ENCODE measurements around the gene ARHGEF33.
"Not testable (repeated sequence)": the region's sequence is repeated elsewhere in the genome, so short reads cannot be mapped to it uniquely, and the experiment has no call there.

The ARHGEF33 gene

GRCh38 chr2:38936516-38936915, 46.8 kb downstream of the ARHGEF33 start:
- not testable (repeated sequence) for H3K9me3 ChIP-seq (ENCODE audit: control insufficient read depth in 2 of 2, low read length in 2 of 2); H3K9ac ChIP-seq (ENCODE audit: low read length in 2 of 2); H3K4me1 ChIP-seq (ENCODE audit: control insufficient read depth, insufficient read depth, low read length); H3K27ac ChIP-seq (ENCODE audit: low read length); H3K4me3 ChIP-seq (ENCODE audit: low read length in 2 of 2); H3K27me3 ChIP-seq (ENCODE audit: control insufficient read depth in 1 of 2, insufficient read depth in 2 of 2, low read length in 2 of 2); H3K36me3 ChIP-seq (ENCODE audit: control insufficient read depth in 2 of 2, insufficient read depth in 2 of 2, low read length in 2 of 2)

GRCh38 chr2:38937548-38937947, 47.9 kb downstream of the ARHGEF33 start:
- Histone ChIP-seq H3K4me3 (ENCODE audit: low read length in 2 of 2) (no peak overlapping the region), H3K36me3 (ENCODE audit: control insufficient read depth in 2 of 2, insufficient read depth in 2 of 2, low read length in 2 of 2) (no peaks in the 10 kb centered on the region), H3K27ac (ENCODE audit: low read length) (no peak overlapping the region), H3K9me3 (ENCODE audit: control insufficient read depth in 2 of 2, low read length in 2 of 2) (no peaks in the 10 kb centered on the region), H3K9ac (ENCODE audit: low read length in 2 of 2) (no peak overlapping the region), H3K4me1 (ENCODE audit: control insufficient read depth, insufficient read depth, low read length) (no peaks in the 10 kb centered on the region), H3K27me3 (ENCODE audit: control insufficient read depth in 1 of 2, insufficient read depth in 2 of 2, low read length in 2 of 2) (no peaks in the 10 kb centered on the region)

- no peaks in the 10 kb centered on the region for H3K9me3 ChIP-seq (ENCODE audit: control insufficient read depth in 2 of 2, low read length in 2 of 2)
- H3K36me3 ChIP-seq (ENCODE audit: control insufficient read depth in 2 of 2, insufficient read depth in 2 of 2, low read length in 2 of 2): no peaks in the 10 kb centered on the region
- H3K4me1 ChIP-seq (ENCODE audit: control insufficient read depth, insufficient read depth, low read length): no peaks in the 10 kb centered on the region
- no peak overlapping the region for H3K27ac ChIP-seq (ENCODE audit: low read length)
- H3K4me3 ChIP-seq (ENCODE audit: low read length in 2 of 2): no peak overlapping the region
- no peaks in the 10 kb centered on the region for H3K27me3 ChIP-seq (ENCODE audit: control insufficient read depth in 1 of 2, insufficient read depth in 2 of 2, low read length in 2 of 2)
- no peak overlapping the region for H3K9ac ChIP-seq (ENCODE audit: low read length in 2 of 2)
Measured at GRCh38 chr2:38940746-38941145, 51.1 kb downstream of the ARHGEF33 start.

GRCh38 chr2:38943784-38944183, 54.1 kb downstream of the ARHGEF33 start:
- H3K36me3 ChIP-seq (ENCODE audit: control insufficient read depth in 2 of 2, insufficient read depth in 2 of 2, low read length in 2 of 2): no peaks in the 10 kb centered on the region
- H3K9ac ChIP-seq (ENCODE audit: low read length in 2 of 2): no peak overlapping the region
- no peak overlapping the region for H3K27ac ChIP-seq (ENCODE audit: low read length)
- H3K4me3 ChIP-seq (ENCODE audit: low read length in 2 of 2): no peak overlapping the region
- no peaks in the 10 kb centered on the region for H3K27me3 ChIP-seq (ENCODE audit: control insufficient read depth in 1 of 2, insufficient read depth in 2 of 2, low read length in 2 of 2)
- H3K4me1 ChIP-seq (ENCODE audit: control insufficient read depth, insufficient read depth, low read length): no peaks in the 10 kb centered on the region
- no peaks in the 10 kb centered on the region for H3K9me3 ChIP-seq (ENCODE audit: control insufficient read depth in 2 of 2, low read length in 2 of 2)

- H3K9ac ChIP-seq (ENCODE audit: low read length in 2 of 2): no peak overlapping the region
- H3K4me1 ChIP-seq (ENCODE audit: control insufficient read depth, insufficient read depth, low read length): no peaks in the 10 kb centered on the region
- no peak overlapping the region for H3K27ac ChIP-seq (ENCODE audit: low read length)
- H3K4me3 ChIP-seq (ENCODE audit: low read length in 2 of 2): no peak overlapping the region
- H3K27me3 ChIP-seq (ENCODE audit: control insufficient read depth in 1 of 2, insufficient read depth in 2 of 2, low read length in 2 of 2): no peaks in the 10 kb centered on the region
- no peaks in the 10 kb centered on the region for H3K9me3 ChIP-seq (ENCODE audit: control insufficient read depth in 2 of 2, low read length in 2 of 2)
- no peaks in the 10 kb centered on the region for H3K36me3 ChIP-seq (ENCODE audit: control insufficient read depth in 2 of 2, insufficient read depth in 2 of 2, low read length in 2 of 2)
Measured at GRCh38 chr2:38945372-38945771, 55.7 kb downstream of the ARHGEF33 start.

- H3K9me3 ChIP-seq (ENCODE audit: control insufficient read depth in 2 of 2, low read length in 2 of 2): no peaks in the 10 kb centered on the region
- H3K36me3 ChIP-seq (ENCODE audit: control insufficient read depth in 2 of 2, insufficient read depth in 2 of 2, low read length in 2 of 2): no peaks in the 10 kb centered on the region
- no peak overlapping the region for H3K4me3 ChIP-seq (ENCODE audit: low read length in 2 of 2)
- H3K4me1 ChIP-seq (ENCODE audit: control insufficient read depth, insufficient read depth, low read length): no peaks in the 10 kb centered on the region
- no peak overlapping the region for H3K27ac ChIP-seq (ENCODE audit: low read length)
- no peaks in the 10 kb centered on the region for H3K27me3 ChIP-seq (ENCODE audit: control insufficient read depth in 1 of 2, insufficient read depth in 2 of 2, low read length in 2 of 2)
- H3K9ac ChIP-seq (ENCODE audit: low read length in 2 of 2): no peak overlapping the region
Measured at GRCh38 chr2:38945911-38946310, 56.2 kb downstream of the ARHGEF33 start.

GRCh38 chr2:38947241-38948239, 57.9 kb downstream of the ARHGEF33 start:
- H3K4me3 ChIP-seq (ENCODE audit: low read length in 2 of 2): no peak overlapping the region
- no peak overlapping the region for H3K9ac ChIP-seq (ENCODE audit: low read length in 2 of 2)
- H3K27ac ChIP-seq (ENCODE audit: low read length): no peak overlapping the region
- H3K27me3 ChIP-seq (ENCODE audit: control insufficient read depth in 1 of 2, insufficient read depth in 2 of 2, low read length in 2 of 2): no peaks in the 10 kb centered on the region
- no peaks in the 10 kb centered on the region for H3K4me1 ChIP-seq (ENCODE audit: control insufficient read depth, insufficient read depth, low read length)
- no peaks in the 10 kb centered on the region for H3K36me3 ChIP-seq (ENCODE audit: control insufficient read depth in 2 of 2, insufficient read depth in 2 of 2, low read length in 2 of 2)
- no peaks in the 10 kb centered on the region for H3K9me3 ChIP-seq (ENCODE audit: control insufficient read depth in 2 of 2, low read length in 2 of 2)

- no peaks in the 10 kb centered on the region for H3K4me1 ChIP-seq (ENCODE audit: control insufficient read depth, insufficient read depth, low read length)
- H3K36me3 ChIP-seq (ENCODE audit: control insufficient read depth in 2 of 2, insufficient read depth in 2 of 2, low read length in 2 of 2): no peaks in the 10 kb centered on the region
- H3K9ac ChIP-seq (ENCODE audit: low read length in 2 of 2): no peak overlapping the region
- H3K27ac ChIP-seq (ENCODE audit: low read length): no peak overlapping the region
- no peaks in the 10 kb centered on the region for H3K27me3 ChIP-seq (ENCODE audit: control insufficient read depth in 1 of 2, insufficient read depth in 2 of 2, low read length in 2 of 2)
- no peak overlapping the region for H3K4me3 ChIP-seq (ENCODE audit: low read length in 2 of 2)
- no peaks in the 10 kb centered on the region for H3K9me3 ChIP-seq (ENCODE audit: control insufficient read depth in 2 of 2, low read length in 2 of 2)
Measured at GRCh38 chr2:38948387-38948882, 58.8 kb downstream of the ARHGEF33 start.

- H3K27ac ChIP-seq (ENCODE audit: low read length): no peak overlapping the region
- H3K4me3 ChIP-seq (ENCODE audit: low read length in 2 of 2): no peak overlapping the region
- H3K9ac ChIP-seq (ENCODE audit: low read length in 2 of 2): no peak overlapping the region
- H3K27me3 ChIP-seq (ENCODE audit: control insufficient read depth in 1 of 2, insufficient read depth in 2 of 2, low read length in 2 of 2): no peaks in the 10 kb centered on the region
- no peaks in the 10 kb centered on the region for H3K9me3 ChIP-seq (ENCODE audit: control insufficient read depth in 2 of 2, low read length in 2 of 2)
- no peaks in the 10 kb centered on the region for H3K4me1 ChIP-seq (ENCODE audit: control insufficient read depth, insufficient read depth, low read length)
- no peaks in the 10 kb centered on the region for H3K36me3 ChIP-seq (ENCODE audit: control insufficient read depth in 2 of 2, insufficient read depth in 2 of 2, low read length in 2 of 2)
Measured at GRCh38 chr2:38948995-38949394, 59.3 kb downstream of the ARHGEF33 start.

GRCh38 chr2:38951766-38952165, 62.1 kb downstream of the ARHGEF33 start:
- Histone ChIP-seq H3K4me1 (ENCODE audit: control insufficient read depth, insufficient read depth, low read length) (no peaks in the 10 kb centered on the region), H3K4me3 (ENCODE audit: low read length in 2 of 2) (no peak overlapping the region), H3K27me3 (ENCODE audit: control insufficient read depth in 1 of 2, insufficient read depth in 2 of 2, low read length in 2 of 2) (no peaks in the 10 kb centered on the region)

GRCh38 chr2:38957972-38958371, 68.3 kb downstream of the ARHGEF33 start:
- Histone ChIP-seq H3K27me3 (ENCODE audit: control insufficient read depth in 1 of 2, insufficient read depth in 2 of 2, low read length in 2 of 2) (no peaks in the 10 kb centered on the region), H3K9me3 (ENCODE audit: control insufficient read depth in 2 of 2, low read length in 2 of 2) (no peaks in the 10 kb centered on the region), H3K36me3 (ENCODE audit: control insufficient read depth in 2 of 2, insufficient read depth in 2 of 2, low read length in 2 of 2) (no peaks in the 10 kb centered on the region), H3K4me3 (ENCODE audit: low read length in 2 of 2) (no peak overlapping the region), H3K27ac (ENCODE audit: low read length) (no peak overlapping the region), H3K9ac (ENCODE audit: low read length in 2 of 2) (no peak overlapping the region), H3K4me1 (ENCODE audit: control insufficient read depth, insufficient read depth, low read length) (peaks cover 14% of the 10 kb centered on the region)

More at GRCh38 chr2:38951766-38952165, 62.1 kb downstream of the ARHGEF33 start:
- no peak overlapping the region for H3K9ac ChIP-seq (ENCODE audit: low read length in 2 of 2)
- no peaks in the 10 kb centered on the region for H3K36me3 ChIP-seq (ENCODE audit: control insufficient read depth in 2 of 2, insufficient read depth in 2 of 2, low read length in 2 of 2)
- no peaks in the 10 kb centered on the region for H3K9me3 ChIP-seq (ENCODE audit: control insufficient read depth in 2 of 2, low read length in 2 of 2)
- H3K27ac ChIP-seq (ENCODE audit: low read length): no peak overlapping the region
